Skeletal muscle cell (primary cell): ENCODE results near the gene HLA-DQA1.
A peak's percentile ranks its signal among the peaks of the same experiment; 100 is the strongest.
"Not testable (repeated sequence)": the region's sequence is repeated elsewhere in the genome, so short reads cannot be mapped to it uniquely, and the experiment has no call there.

Experiments used
- DNase-seq: peaks from one replicate; pipeline ENCODE4 v3.0.0-alpha.2; 2010; ENCODE audit warnings: low read depth
- H3K4me3 ChIP-seq: 2 replicates; pipeline ENCODE4 v1.5.1; 2011; ENCODE audit warnings: low read depth, mild to moderate bottlenecking, control low read depth, low read length, moderate library complexity

HLA-DQA1 gene

GRCh38 chr6:32637219-32637880, at the start of gene HLA-DQA1:
TSS of gene HLA-DQA1 (plus strand) at chr6:32637406. CDS start at chr6:32637459, 53 bp downstream.
- no peak within 1 kb of the TSS for H3K4me3 ChIP-seq
- no peak for DNase-seq

GRCh38 chr6:32588156-32588555, 49.0 kb upstream of the HLA-DQA1 start:
- no peak overlapping the region for H3K4me3 ChIP-seq
- DNase-seq: no peak

DNA sequence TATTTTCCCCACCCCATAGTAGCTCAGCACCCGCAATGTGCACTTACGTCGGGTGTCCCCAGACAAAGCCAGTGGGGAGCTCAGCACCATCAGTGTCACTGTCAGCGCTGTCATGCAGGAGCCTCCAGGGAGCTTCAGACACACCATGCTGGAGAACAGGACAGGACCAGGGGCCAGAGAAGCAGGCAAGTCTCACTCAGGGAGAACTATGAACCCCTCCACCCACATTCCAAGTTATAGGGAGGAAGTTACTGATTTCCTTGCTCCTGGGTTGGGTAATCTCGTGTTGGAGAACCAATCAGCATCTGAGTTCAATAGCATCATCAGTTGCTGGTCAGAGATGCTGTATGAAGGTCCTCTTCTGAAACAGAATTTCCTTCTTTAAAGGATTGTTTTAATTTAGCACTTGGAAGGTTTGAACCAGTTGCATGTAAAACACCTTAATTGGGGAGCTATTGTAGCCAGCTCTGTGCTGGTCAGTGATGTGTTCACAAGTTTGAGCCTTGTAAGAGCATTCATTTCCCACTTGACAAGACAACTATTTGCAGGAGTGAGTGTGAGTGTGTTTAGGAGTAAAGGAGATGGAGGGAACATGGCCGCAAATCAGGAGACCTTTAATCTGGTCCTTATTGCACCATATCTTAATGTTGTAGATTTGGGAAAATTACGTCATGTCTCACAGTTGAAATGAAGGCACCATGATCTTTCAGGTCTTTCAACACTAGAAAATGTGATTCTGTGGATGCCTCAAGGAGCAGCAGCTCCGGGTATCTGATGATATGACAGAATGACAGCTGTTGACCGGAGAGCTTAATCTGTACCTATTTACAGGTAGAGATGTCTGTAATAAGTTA, 47.4 kb upstream of the HLA-DQA1 start, which contains the start of gene HLA-DRB1:
TSS of gene HLA-DRB1 (minus strand) at position 253 of the 854 bp plus-strand sequence. CDS start at position 147, 106 bp downstream.
- peak; percentile 0 for DNase-seq

DNA sequence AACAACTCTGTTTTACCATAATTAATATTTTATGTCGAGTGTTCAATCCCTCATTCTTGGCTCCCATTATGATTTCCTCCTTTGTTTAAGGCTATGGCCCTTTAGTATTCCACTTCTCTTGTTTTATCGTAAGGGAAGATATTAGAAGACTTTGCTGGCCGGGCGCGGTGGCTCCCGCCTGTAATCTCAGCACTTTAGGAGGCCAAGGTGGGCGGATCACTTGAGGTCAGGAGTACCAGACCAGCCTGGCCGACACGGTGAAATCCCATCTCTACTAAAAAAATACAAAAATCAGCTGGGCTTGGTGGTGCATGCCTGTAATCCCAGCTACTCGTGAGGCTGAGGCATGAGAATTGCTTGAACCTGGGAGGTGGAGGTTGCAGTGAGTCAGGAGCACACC, 46.5 kb upstream of the HLA-DQA1 start:
- not testable (repeated sequence) for DNase-seq, H3K4me3 ChIP-seq

More for the DNA sequence above, 47.4 kb upstream of the HLA-DQA1 start, which contains the start of gene HLA-DRB1:
- H3K4me3 ChIP-seq: no peak within 1 kb of the TSS

DNA sequence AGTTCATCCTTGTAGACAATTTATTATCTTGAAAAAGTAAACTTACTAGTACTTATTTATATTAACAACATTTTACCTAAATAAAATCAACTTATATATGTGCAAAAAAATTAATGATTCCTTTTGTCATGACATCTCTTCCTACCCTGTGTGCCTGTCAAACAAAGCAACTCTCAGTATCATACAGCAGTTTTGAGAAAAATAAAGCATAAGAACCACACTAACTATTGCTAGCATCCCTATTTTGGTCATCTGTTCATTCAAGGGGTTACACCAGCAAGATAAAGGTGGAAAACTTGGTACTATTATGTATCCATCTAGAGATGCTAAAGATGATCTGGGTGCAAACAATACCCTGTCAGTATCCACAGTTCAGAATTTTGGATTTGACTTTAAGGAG, 40.2 kb upstream of the HLA-DQA1 start:
- H3K4me3 ChIP-seq: no peak overlapping the region
- no peak for DNase-seq

DNA sequence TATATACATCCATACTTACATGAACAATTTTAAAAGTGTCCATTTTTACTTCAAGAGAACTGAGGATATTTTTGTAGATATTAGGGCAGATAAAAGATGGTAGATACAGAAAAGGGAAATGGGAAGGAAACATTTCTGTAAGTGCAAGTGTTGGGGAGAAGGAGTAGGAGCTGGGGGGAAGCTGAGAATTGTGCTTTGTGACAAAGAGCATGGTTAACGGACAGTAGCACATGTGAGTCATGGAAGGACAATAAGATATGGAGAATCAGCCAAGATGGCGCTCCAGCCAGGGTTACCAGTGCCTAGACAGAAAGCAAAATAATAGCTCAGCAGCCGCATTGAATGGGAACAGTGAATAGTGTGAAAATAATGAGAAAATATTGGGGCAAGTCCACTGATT, 34.8 kb upstream of the HLA-DQA1 start:
- DNase-seq: no peak
- H3K4me3 ChIP-seq: no peak overlapping the region

GRCh38 chr6:32603222-32603621, 34.0 kb upstream of the HLA-DQA1 start:
- no peak for DNase-seq
- H3K4me3 ChIP-seq: no peak overlapping the region

- no peak for DNase-seq
- no peak overlapping the region for H3K4me3 ChIP-seq
Observed at GRCh38 chr6:32603888-32604287, 33.3 kb upstream of the HLA-DQA1 start.

GRCh38 chr6:32604434-32604877, 32.8 kb upstream of the HLA-DQA1 start:
- no peak for DNase-seq
- no peak overlapping the region for H3K4me3 ChIP-seq

GRCh38 chr6:32607263-32607987, 29.8 kb upstream of the HLA-DQA1 start:
- H3K4me3 ChIP-seq: no peak overlapping the region
- DNase-seq: no peak

GRCh38 chr6:32607988-32608298, 29.3 kb upstream of the HLA-DQA1 start:
- no peak overlapping the region for H3K4me3 ChIP-seq
- no peak for DNase-seq

GRCh38 chr6:32608362-32608761, 28.8 kb upstream of the HLA-DQA1 start:
- H3K4me3 ChIP-seq: no peak overlapping the region

GRCh38 chr6:32609391-32609730, 27.8 kb upstream of the HLA-DQA1 start:
- no peak for DNase-seq

More at GRCh38 chr6:32608362-32608761, 28.8 kb upstream of the HLA-DQA1 start:
- DNase-seq: no peak

DNA sequence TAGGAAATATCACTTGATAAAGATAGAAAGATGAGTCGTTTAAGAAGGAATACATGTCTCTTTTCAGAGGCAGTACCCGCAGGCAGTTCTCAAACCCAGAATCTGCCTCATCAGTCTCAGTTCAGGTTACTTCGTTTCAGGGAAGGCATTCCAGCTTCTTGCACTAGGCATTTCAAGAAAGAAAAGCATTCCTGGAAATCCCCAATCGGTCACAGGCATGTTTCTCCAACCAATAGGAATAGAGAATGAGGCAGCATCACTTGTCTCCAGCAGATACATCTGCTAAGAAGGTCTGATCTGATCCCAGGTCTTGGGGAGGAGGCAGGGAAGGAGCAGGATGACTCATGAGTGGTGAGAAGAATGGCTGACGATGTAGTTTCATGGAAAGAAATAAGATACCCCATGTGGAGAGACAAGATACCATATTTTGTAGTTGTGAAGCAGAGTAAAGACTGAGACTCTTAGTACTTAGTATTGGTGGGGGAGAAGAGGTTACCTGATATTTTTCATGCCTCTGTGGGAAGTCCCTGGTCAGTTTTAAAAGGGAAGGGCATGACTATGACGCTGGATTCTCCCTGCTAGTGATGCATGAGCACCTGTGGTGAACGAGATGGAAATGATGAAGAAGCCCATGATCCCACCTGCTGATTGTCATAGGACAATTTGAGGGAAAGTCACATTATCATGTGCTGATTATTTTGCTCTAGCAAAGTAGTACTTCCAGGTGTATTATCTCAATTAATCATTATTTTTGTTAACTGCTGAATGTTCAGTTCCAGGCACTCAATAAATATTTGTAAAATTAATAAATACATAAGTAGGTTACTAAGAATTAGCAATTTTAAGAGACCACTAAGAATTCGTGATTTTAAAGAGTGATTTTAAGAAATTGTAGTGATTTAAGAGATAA, 27.2 kb upstream of the HLA-DQA1 start:
- DNase-seq: peak; percentile 75
- H3K4me3 ChIP-seq: no peak overlapping the region

More at GRCh38 chr6:32609391-32609730, 27.8 kb upstream of the HLA-DQA1 start:
- H3K4me3 ChIP-seq: no peak overlapping the region

- no peak for DNase-seq
Observed at GRCh38 chr6:32610682-32611296, 26.4 kb upstream of the HLA-DQA1 start.

DNA sequence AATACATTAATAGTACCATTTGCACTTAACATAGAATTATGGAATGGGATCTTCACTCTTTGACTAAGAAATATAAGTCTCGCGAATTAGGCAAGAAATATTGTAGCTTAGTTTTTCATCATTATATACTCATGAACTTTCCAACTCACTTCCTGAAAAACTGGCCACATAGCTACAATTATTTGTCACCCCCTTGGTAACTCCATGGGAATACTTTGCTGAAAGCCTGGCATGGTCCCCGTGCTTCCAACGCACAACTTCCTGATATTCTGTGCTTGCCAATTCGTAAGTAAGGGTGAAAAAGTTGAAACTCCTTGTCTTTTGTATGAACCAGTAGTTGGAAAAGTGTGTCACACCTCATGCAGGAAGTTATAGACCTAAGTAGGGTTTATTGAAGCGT, 23.7 kb upstream of the HLA-DQA1 start:
- H3K4me3 ChIP-seq: no peak overlapping the region
- no peak for DNase-seq

More at GRCh38 chr6:32610682-32611296, 26.4 kb upstream of the HLA-DQA1 start:
- H3K4me3 ChIP-seq: no peak overlapping the region

DNA sequence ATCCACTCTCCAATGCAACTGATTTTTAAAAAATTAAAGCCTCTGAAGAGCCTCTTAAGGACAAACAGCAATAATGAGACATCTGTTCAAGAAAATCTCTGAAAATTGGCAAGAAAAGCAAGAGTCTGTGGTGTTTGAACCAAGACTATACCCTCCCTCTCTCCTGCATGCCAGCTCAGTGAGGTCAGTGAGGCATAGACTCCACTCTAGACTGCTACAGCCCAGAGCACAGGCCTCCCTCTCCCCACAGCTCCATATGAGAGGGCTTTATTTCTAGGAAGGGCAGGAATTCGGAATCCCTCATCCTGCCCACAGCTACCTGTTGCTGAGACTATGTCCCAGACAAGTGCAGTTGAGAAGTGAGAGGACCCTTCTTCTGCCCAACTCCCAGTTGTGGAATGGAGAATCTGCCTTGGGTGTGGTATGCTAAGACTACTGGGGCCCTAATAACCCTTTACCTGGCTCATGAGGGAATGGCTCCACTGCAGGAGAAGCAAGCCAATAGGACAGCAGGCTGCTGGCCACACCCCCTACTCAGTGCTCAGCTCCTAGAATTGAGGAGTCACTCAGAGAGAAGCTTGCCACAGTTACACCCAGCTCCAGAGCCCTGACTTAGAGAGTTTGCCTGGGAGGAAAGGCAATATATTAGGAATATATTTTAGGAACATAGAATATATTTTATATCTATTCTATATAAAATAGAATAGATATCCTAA, 22.7 kb upstream of the HLA-DQA1 start:
- H3K4me3 ChIP-seq: no peak overlapping the region
- DNase-seq: no peak
